Measurements from ENCODE around the gene UCMA.

DNA sequence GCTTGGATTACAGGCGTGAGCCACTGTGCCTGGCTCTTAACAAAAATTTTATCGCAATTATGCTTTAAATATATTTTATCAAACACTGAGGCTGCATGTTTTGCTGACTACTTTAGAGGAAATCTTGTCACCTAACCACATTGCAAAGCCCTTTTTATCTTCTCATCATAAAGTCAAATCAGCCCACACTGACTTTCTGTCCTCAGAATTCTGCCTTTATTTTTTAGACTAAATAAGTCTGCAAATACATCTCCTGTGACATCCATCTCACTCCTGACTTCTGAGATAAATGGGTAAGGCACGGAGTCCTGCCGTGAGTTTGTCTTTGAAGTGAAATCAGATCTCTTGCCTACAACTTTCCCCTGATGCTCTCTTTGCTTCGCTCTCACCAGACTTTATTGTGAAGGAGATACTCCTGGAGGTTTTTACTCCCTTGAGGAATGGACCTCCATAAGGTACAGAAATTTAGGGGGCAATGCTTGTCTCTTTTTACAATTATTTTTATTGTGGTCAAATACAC, 23.5 kb upstream of the UCMA start:
- TF ChIP-seq, protein P1, sequence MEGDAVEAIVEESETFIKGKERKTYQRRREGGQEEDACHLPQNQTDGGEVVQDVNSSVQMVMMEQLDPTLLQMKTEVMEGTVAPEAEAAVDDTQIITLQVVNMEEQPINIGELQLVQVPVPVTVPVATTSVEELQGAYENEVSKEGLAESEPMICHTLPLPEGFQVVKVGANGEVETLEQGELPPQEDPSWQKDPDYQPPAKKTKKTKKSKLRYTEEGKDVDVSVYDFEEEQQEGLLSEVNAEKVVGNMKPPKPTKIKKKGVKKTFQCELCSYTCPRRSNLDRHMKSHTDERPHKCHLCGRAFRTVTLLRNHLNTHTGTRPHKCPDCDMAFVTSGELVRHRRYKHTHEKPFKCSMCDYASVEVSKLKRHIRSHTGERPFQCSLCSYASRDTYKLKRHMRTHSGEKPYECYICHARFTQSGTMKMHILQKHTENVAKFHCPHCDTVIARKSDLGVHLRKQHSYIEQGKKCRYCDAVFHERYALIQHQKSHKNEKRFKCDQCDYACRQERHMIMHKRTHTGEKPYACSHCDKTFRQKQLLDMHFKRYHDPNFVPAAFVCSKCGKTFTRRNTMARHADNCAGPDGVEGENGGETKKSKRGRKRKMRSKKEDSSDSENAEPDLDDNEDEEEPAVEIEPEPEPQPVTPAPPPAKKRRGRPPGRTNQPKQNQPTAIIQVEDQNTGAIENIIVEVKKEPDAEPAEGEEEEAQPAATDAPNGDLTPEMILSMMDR (IDR thresholded peaks at IDR 0.05), result no peak
- no peak for TF ChIP-seq POLR2A (IDR thresholded peaks at IDR 0.05)

Data from breast epithelium (tissue), 3 donors.